Keratinocyte (primary cell): ENCODE data around the gene ACTG1. TPM values are rescaled to one million over a fixed set of nuclear protein-coding genes. Genes with fewer than 3 reads are reported as not detected.

Source experiments
- DNase-seq: peaks from one replicate; pipeline ENCODE4 v3.0.0-alpha.2; 2011; ENCODE audit warnings: low read depth, missing footprints, low spot score
- FAIRE-seq: peaks from 2 replicates; lab custom pipeline; 2011; peaks lifted over from hg19 to GRCh38; lab: Jason Lieb, UNC
- H2AFZ ChIP-seq: 2 replicates; pipeline ENCODE4 v1.6.0; 2012; ENCODE audit warnings: low read length, control low read depth, inconsistent platforms; ENCODE audit not compliant: control insufficient read depth
- H3K27ac ChIP-seq: 2 replicates; pipeline ENCODE4 v1.5.1; 2011; ENCODE audit warnings: low read length; ENCODE audit not compliant: control insufficient read depth, insufficient read depth
- H3K27me3 ChIP-seq: 3 replicates; pipeline ENCODE4 v1.6.0; 2011; ENCODE audit warnings: low read length; ENCODE audit not compliant: control insufficient read depth, insufficient read depth; ENCODE audit errors: extremely low read depth
- H3K36me3 ChIP-seq, 2 experiments: 2 replicates in 1 of 2; 3 replicates in 1 of 2; pipeline ENCODE4 v1.5.1; 2011; ENCODE audit warnings: low read length in 2 of 2, mild to moderate bottlenecking in 1 of 2; ENCODE audit not compliant: control insufficient read depth in 2 of 2, insufficient read depth in 2 of 2; ENCODE audit errors: extremely low read depth in 1 of 2
- H3K4me1 ChIP-seq: 3 replicates; pipeline ENCODE4 v1.5.1; 2011; ENCODE audit warnings: low read length; ENCODE audit not compliant: control insufficient read depth, insufficient read depth; ENCODE audit errors: extremely low read depth
- H3K4me2 ChIP-seq: 3 replicates; pipeline ENCODE4 v1.6.0; 2011; ENCODE audit warnings: low read depth, low read length; ENCODE audit not compliant: control insufficient read depth, insufficient read depth; ENCODE audit errors: extremely low read depth
- H3K4me3 ChIP-seq, 3 experiments: fragments of 200-600 bp in 1 of 3; sonication (generic) in 1 of 3; 2 replicates in 2 of 3; 3 replicates in 1 of 3; pipeline ENCODE4 v1.5.1; 2011 to 2016; ENCODE audit warnings: low read length in 3 of 3, mild to moderate bottlenecking in 3 of 3, control low read depth in 2 of 3, inconsistent platforms in 1 of 3, low read depth in 1 of 3, mixed read lengths in 1 of 3, mixed run types in 1 of 3, moderate library complexity in 1 of 3; ENCODE audit not compliant: control insufficient read depth in 2 of 3, insufficient read depth in 2 of 3; ENCODE audit errors: extremely low read depth in 1 of 3
- H3K79me2 ChIP-seq: 2 replicates; pipeline ENCODE4 v1.6.0; 2012; ENCODE audit warnings: low read length; ENCODE audit not compliant: control insufficient read depth, insufficient read depth
- H3K9ac ChIP-seq: 3 replicates; pipeline ENCODE4 v1.6.0; 2011; ENCODE audit warnings: low read length; ENCODE audit not compliant: control insufficient read depth, insufficient read depth; ENCODE audit errors: extremely low read depth
- H3K9me1 ChIP-seq: 3 replicates; pipeline ENCODE4 v1.6.0; 2011; ENCODE audit warnings: low read length; ENCODE audit not compliant: control insufficient read depth, insufficient read depth; ENCODE audit errors: extremely low read depth
- H3K9me3 ChIP-seq: 2 replicates; pipeline ENCODE4 v1.5.1; 2012; ENCODE audit warnings: low read depth, low read length; ENCODE audit not compliant: control insufficient read depth
- H4K20me1 ChIP-seq: 3 replicates; pipeline ENCODE4 v1.6.0; 2011; ENCODE audit warnings: low read length; ENCODE audit not compliant: control insufficient read depth, insufficient read depth; ENCODE audit errors: extremely low read depth
- CTCF ChIP-seq, 3 experiments: IDR thresholded peaks in 1 of 3; conservative IDR thresholded peaks in 1 of 3; optimal IDR thresholded peaks in 1 of 3; 2 replicates in 2 of 3; 3 replicates in 1 of 3; pipeline versions ENCODE3 to v1.5.1; 2011; ENCODE audit warnings: low read length in 3 of 3, mild to moderate bottlenecking in 3 of 3, moderate library complexity in 2 of 3, control low read depth in 1 of 3, inconsistent platforms in 1 of 3; ENCODE audit not compliant: insufficient read depth in 2 of 3; ENCODE audit errors: extremely low read depth in 1 of 3
- EZH2 ChIP-seq: IDR thresholded peaks from one replicate; pipeline ENCODE4 v1.6.1; 2012; ENCODE audit warnings: inconsistent platforms, mild to moderate bottlenecking, low read length, moderate library complexity
- dilution Hi-C: fragments of 300-500 bp; cut with MboI; formaldehyde crosslinking; loops from one replicate; pipeline ENCODE4 v1.7.0; 2020; ENCODE audit warnings: low sequenced_read_pairs; ENCODE audit not compliant: extremely low pct_ligation_motif_present
- polyA plus RNA-seq, 5 experiments: library from polyadenylated mRNA; depleted of rRNA in 3 of 5; stranded (reverse) in 3 of 5; stranded (forward) in 1 of 5; unstranded in 1 of 5; fragments of >200 nt; gene quantifications; 1 replicate in 1 of 5; 2 replicates in 3 of 5; 3 replicates in 1 of 5; pipeline versions ENCODE4 v1.2.1 to v1.2.3, GENCODE V29; 2011 to 2012; ENCODE audit warnings: missing spikeins in 2 of 5, low read depth in 1 of 5, low replicate concordance in 1 of 5

The ACTG1 gene
- polyA plus RNA-seq, 1 donor (not counting 4 experiments of a cell fraction or from before 2014, with no cell fraction given), result 1,867 TPM

GRCh38 chr17:81480140-81481072, 32.2 kb downstream of the ACTG1 start:
- H3K4me2 ChIP-seq, result no peak overlapping the region
- dilution Hi-C loops, result no loop called here
- DNase-seq, result no peak
- no peaks in the 10 kb centered on the region for H3K79me2 ChIP-seq
- H3K9ac ChIP-seq, result no peak overlapping the region
- peaks cover 4% of the 10 kb centered on the region for H3K4me1 ChIP-seq
- H3K27ac ChIP-seq, result no peak overlapping the region
- no peak overlapping the region for H2AFZ ChIP-seq
- no peaks in the 10 kb centered on the region for H3K36me3 ChIP-seq
- peak in 1 of 3 experiments; percentile 29 for TF ChIP-seq CTCF (optimal IDR thresholded peaks at IDR 0.05 in 1 of 3, IDR thresholded peaks at IDR 0.05 in 1 of 3, conservative IDR thresholded peaks at IDR 0.05 in 1 of 3; ENCODE audit: extremely low read depth in 1 of 3, insufficient read depth in 2 of 3, low read length in 3 of 3)
- TF ChIP-seq EZH2, result no peak
- H3K9me1 ChIP-seq, result no peaks in the 10 kb centered on the region
- H3K27me3 ChIP-seq, result peaks cover 23% of the 10 kb centered on the region
- no peaks in the 10 kb centered on the region for H3K9me3 ChIP-seq
- no peak for FAIRE-seq
- no peak overlapping the region for H3K4me3 ChIP-seq
- no peaks in the 10 kb centered on the region for H4K20me1 ChIP-seq

- H2AFZ ChIP-seq, result no peak overlapping the region
- FAIRE-seq, result no peak
- dilution Hi-C loops, result no loop called here
Measured at GRCh38 chr17:81479175-81480071, 33.2 kb downstream of the ACTG1 start.

More at GRCh38 chr17:81479175-81480071, 33.2 kb downstream of the ACTG1 start:
- peaks cover 1% of the 10 kb centered on the region for H3K4me1 ChIP-seq
- no peaks in the 10 kb centered on the region for H3K9me3 ChIP-seq
- H3K9me1 ChIP-seq, result no peaks in the 10 kb centered on the region
- H3K27me3 ChIP-seq, result peaks cover 23% of the 10 kb centered on the region
- H3K79me2 ChIP-seq, result no peaks in the 10 kb centered on the region
- no peak overlapping the region for H3K4me3 ChIP-seq
- no peak overlapping the region for H3K27ac ChIP-seq
- no peak for DNase-seq
- no peaks in the 10 kb centered on the region for H3K36me3 ChIP-seq
- no peak overlapping the region for H3K4me2 ChIP-seq
- no peaks in the 10 kb centered on the region for H4K20me1 ChIP-seq
- H3K9ac ChIP-seq, result no peak overlapping the region
- TF ChIP-seq EZH2, result no peak
- TF ChIP-seq CTCF (optimal IDR thresholded peaks at IDR 0.05 in 1 of 3, IDR thresholded peaks at IDR 0.05 in 1 of 3, conservative IDR thresholded peaks at IDR 0.05 in 1 of 3; ENCODE audit: extremely low read depth in 1 of 3, insufficient read depth in 2 of 3, low read length in 3 of 3), result no peak
